ENCODE measurements around the gene PARD3B. TPM values are rescaled to one million over a fixed set of nuclear protein-coding genes. Genes with fewer than 3 reads are reported as not detected.

The PARD3B gene
- total RNA-seq, 1 experiment from 2014 or later = 6.4 TPM

GRCh38 chr2:205665791-205666190 is 1120.5 kb downstream of the PARD3B start:
- Histone ChIP-seq H3K56ac (ENCODE audit: insufficient read length, low read depth, low read length) (no peak overlapping the region), H3K9me3 (ENCODE audit: control insufficient read depth, low read depth, low read length) (no peaks in the 10 kb centered on the region), H4K5ac (ENCODE audit: insufficient read length, low read depth, low read length) (no peak overlapping the region), H2BK12ac (ENCODE audit: insufficient read length, low read depth, low read length) (no peak overlapping the region), H3K23ac (ENCODE audit: insufficient read length, low read depth, low read length) (no peak overlapping the region), H3K27me3 (ENCODE audit: insufficient read depth, low read length) (no peaks in the 10 kb centered on the region), H3K79me1 (ENCODE audit: insufficient read depth, low read depth, low read length, poor library complexity, severe bottlenecking) (no peaks in the 10 kb centered on the region), H2AFZ (ENCODE audit: low read length) (no peak overlapping the region), H2BK20ac (ENCODE audit: low read depth, low read length, poor library complexity, severe bottlenecking) (no peak overlapping the region), H4K8ac (replicated peaks; ENCODE audit: insufficient read length, low read depth, low read length) (no peak overlapping the region), H3K18ac (ENCODE audit: insufficient read length, low read depth, low read length) (no peak overlapping the region), H3K27ac (ENCODE audit: insufficient read length, low read depth, low read length) (no peak overlapping the region), H2AK5ac (ENCODE audit: insufficient read length, low read length) (no peak overlapping the region), H2BK15ac (ENCODE audit: low read depth, low read length) (no peak overlapping the region), H2BK5ac (ENCODE audit: insufficient read length, low read length) (no peak overlapping the region), H3T11ph (ENCODE audit: low read length) (no peak overlapping the region), H3K14ac (ENCODE audit: insufficient read depth, low read length) (no peak overlapping the region), H3K79me2 (ENCODE audit: insufficient read depth, low read length) (no peaks in the 10 kb centered on the region), H3K23me2 (ENCODE audit: insufficient read length, low read depth, low read length, poor library complexity, severe bottlenecking) (no peaks in the 10 kb centered on the region), H3K4me2 (ENCODE audit: insufficient read depth, insufficient read length, low read length) (no peak overlapping the region), H3K4me1 (ENCODE audit: insufficient read depth, low read length) (peaks cover 2% of the 10 kb centered on the region; the same call in 1 of the 2 replicates), H2BK120ac (ENCODE audit: low read depth, low read length, poor library complexity, severe bottlenecking) (no peak overlapping the region), H4K20me1 (ENCODE audit: control insufficient read depth, insufficient read depth, insufficient read length) (no peaks in the 10 kb centered on the region), H3K9ac (ENCODE audit: extremely low read depth, insufficient read length, low read length) (no peak overlapping the region), H4K91ac (ENCODE audit: insufficient read length, low read depth, low read length) (no peak overlapping the region), H3K4ac (ENCODE audit: low read depth, low read length) (no peak overlapping the region)
- peaks cover 12 to 17% of the 10 kb centered on the region in 2 experiments for H3K4me1 Mint-ChIP-seq
- WGBS (ENCODE audit: extremely low coverage, insufficient read length, low lambda C conversion rate) = no CpG with 5 or more reads among the region's 2 CpGs
- H3K27me3 Mint-ChIP-seq (ENCODE audit: low read depth) = no peaks in the 10 kb centered on the region; the same call in 1 of the 2 replicates
- TF ChIP-seq CTCF (conservative IDR thresholded peaks at IDR 0.05) = no peak
- H3K4me3 Mint-ChIP-seq = no peak overlapping the region
- H3K36me3 Mint-ChIP-seq (ENCODE audit: insufficient read depth in 1 of 3, low read depth in 3 of 3) = peaks cover 0 to 18% (median 3%) of the 10 kb centered on the region in 3 experiments; a peak in 4 of 7 replicates
- no peak for DNase-seq
- H3K9me3 Mint-ChIP-seq = peaks cover 0 to 2% of the 10 kb centered on the region in 2 experiments; a peak in 2 of 5 replicates
- H3K27ac Mint-ChIP-seq = no peak overlapping the region

All from H9 (cell line).